ENCODE data around the gene BAMBI.

DNA sequence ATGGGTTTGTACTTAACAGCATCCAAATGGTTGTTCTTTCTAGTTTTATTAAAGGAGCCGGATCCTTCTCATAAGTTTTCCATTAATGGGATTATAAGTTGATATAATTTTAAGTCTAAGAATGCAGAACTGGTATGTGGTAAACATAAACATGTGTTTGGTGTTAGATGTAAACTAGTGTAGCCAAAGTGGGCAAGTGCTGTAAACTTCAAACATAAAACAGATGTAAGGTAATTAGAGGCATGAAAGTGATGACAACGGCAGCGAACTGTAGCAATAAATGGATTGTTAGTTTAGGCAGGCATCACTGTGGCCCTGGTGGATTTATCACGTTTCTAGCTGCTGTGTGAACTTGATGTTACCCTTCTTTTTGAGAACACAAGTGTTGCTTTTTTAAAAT is 37.9 kb downstream of the BAMBI start:
- TF ChIP-seq CTCF (conservative IDR thresholded peaks at IDR 0.05) (no peak), EZH2 (IDR thresholded peaks at IDR 0.05; ENCODE audit: low read depth) (no peak)

All from PC-9 (cell line).